Osteoblast (primary cell): ENCODE results near the gene NCR2. TPM values are rescaled to one million over a fixed set of nuclear protein-coding genes. Genes with fewer than 3 reads are reported as not detected.

Experiments
- DNase-seq: peaks from one replicate; pipeline ENCODE4 v3.0.0; 2011; ENCODE audit warnings: low spot score, mixed read lengths; ENCODE audit not compliant: insufficient read length; ENCODE audit errors: missing footprints
- H2AFZ ChIP-seq: 2 replicates; pipeline ENCODE4 v1.6.0; 2011; ENCODE audit warnings: mild to moderate bottlenecking, low read length
- H3K27ac ChIP-seq: 2 replicates; pipeline ENCODE4 v1.5.1; 2011; ENCODE audit warnings: mild to moderate bottlenecking, low read depth, low read length, moderate library complexity
- H3K27me3 ChIP-seq: 2 replicates; pipeline ENCODE4 v1.6.0; 2012; ENCODE audit warnings: mild to moderate bottlenecking, control low read depth, inconsistent platforms, low read length, moderate library complexity; ENCODE audit not compliant: insufficient read depth
- H3K36me3 ChIP-seq: 2 replicates; pipeline ENCODE4 v1.5.1; 2011; ENCODE audit warnings: mild to moderate bottlenecking, low read length, control low read depth, moderate library complexity; ENCODE audit not compliant: insufficient read depth
- H3K4me1 ChIP-seq: 2 replicates; pipeline ENCODE4 v1.5.1; 2011; ENCODE audit warnings: mild to moderate bottlenecking, low read length, control low read depth, moderate library complexity; ENCODE audit not compliant: insufficient read depth
- H3K4me2 ChIP-seq: 2 replicates; pipeline ENCODE4 v1.6.0; 2011; ENCODE audit warnings: mild to moderate bottlenecking, low read length; ENCODE audit not compliant: insufficient read depth
- H3K4me3 ChIP-seq: fragments of 200-600 bp; sonication (generic); 3 replicates; pipeline ENCODE4 v1.5.1; 2012; ENCODE audit warnings: mild to moderate bottlenecking, low read length, inconsistent platforms; ENCODE audit not compliant: insufficient read depth
- H3K79me2 ChIP-seq: 2 replicates; pipeline ENCODE4 v1.6.0; 2012; ENCODE audit warnings: mild to moderate bottlenecking, low read length, control low read depth, inconsistent platforms; ENCODE audit not compliant: insufficient read depth
- H3K9me3 ChIP-seq: 2 replicates; pipeline ENCODE4 v1.5.1; 2011; ENCODE audit warnings: low read depth, low read length, control low read depth
- H4K20me1 ChIP-seq: 2 replicates; pipeline ENCODE4 v1.6.0; 2012; ENCODE audit warnings: mild to moderate bottlenecking, low read length, control low read depth; ENCODE audit not compliant: insufficient read depth
- CTCF ChIP-seq: IDR thresholded peaks from 2 replicates; pipeline ENCODE4 v1.5.1; 2011; ENCODE audit warnings: mild to moderate bottlenecking, low read depth, low read length, moderate library complexity; ENCODE audit errors: extremely low read depth
- total RNA-seq: library from RNA; depleted of rRNA; stranded (reverse); fragments of >200 nt; gene quantifications from 2 replicates; pipeline ENCODE4 v1.2.3, GENCODE V29; 2012

NCR2 gene
- total RNA-seq, 1 donor, result not detected

- no peaks in the 10 kb centered on the region for H3K4me1 ChIP-seq
- no peak for DNase-seq
- no peak overlapping the region for H3K4me3 ChIP-seq
- no peak overlapping the region for H2AFZ ChIP-seq
- H3K27ac ChIP-seq, result no peak overlapping the region
- H3K36me3 ChIP-seq, result no peaks in the 10 kb centered on the region
- no peaks in the 10 kb centered on the region for H4K20me1 ChIP-seq
- peaks cover 18% of the 10 kb centered on the region for H3K27me3 ChIP-seq
- H3K79me2 ChIP-seq, result no peaks in the 10 kb centered on the region
- no peak for TF ChIP-seq CTCF
- no peaks in the 10 kb centered on the region for H3K9me3 ChIP-seq
- no peak overlapping the region for H3K4me2 ChIP-seq
Measured at GRCh38 chr6:41332241-41332640, 3.2 kb upstream of the NCR2 start.

- no peak overlapping the region for H3K4me3 ChIP-seq
Measured at GRCh38 chr6:41332842-41333736, 2.3 kb upstream of the NCR2 start.

GRCh38 chr6:41334482-41335040 is 847 bp upstream of the NCR2 start:
- no peaks in the 10 kb centered on the region for H3K4me1 ChIP-seq
- H3K4me3 ChIP-seq, result no peak overlapping the region
- H3K4me2 ChIP-seq, result no peak overlapping the region
- H3K36me3 ChIP-seq, result no peaks in the 10 kb centered on the region
- no peaks in the 10 kb centered on the region for H3K79me2 ChIP-seq
- H2AFZ ChIP-seq, result no peak overlapping the region
- no peaks in the 10 kb centered on the region for H4K20me1 ChIP-seq
- no peak overlapping the region for H3K27ac ChIP-seq
- DNase-seq, result peak; percentile 72
- H3K9me3 ChIP-seq, result no peaks in the 10 kb centered on the region
- peaks cover 11% of the 10 kb centered on the region for H3K27me3 ChIP-seq
- peak; percentile 17 for TF ChIP-seq CTCF

More at GRCh38 chr6:41332842-41333736, 2.3 kb upstream of the NCR2 start:
- Histone ChIP-seq H3K4me1 (no peaks in the 10 kb centered on the region), H2AFZ (no peak overlapping the region), H3K36me3 (no peaks in the 10 kb centered on the region), H3K79me2 (no peaks in the 10 kb centered on the region), H3K4me2 (no peak overlapping the region), H3K9me3 (no peaks in the 10 kb centered on the region), H4K20me1 (no peaks in the 10 kb centered on the region), H3K27ac (no peak overlapping the region), H3K27me3 (peaks cover 16% of the 10 kb centered on the region)
- TF ChIP-seq CTCF, result no peak
- DNase-seq, result peak; percentile 53

- Histone ChIP-seq H3K27ac (no peak overlapping the region), H3K36me3 (no peaks in the 10 kb centered on the region), H3K4me2 (no peak overlapping the region), H4K20me1 (no peaks in the 10 kb centered on the region), H3K4me1 (no peaks in the 10 kb centered on the region), H3K27me3 (peaks cover 7% of the 10 kb centered on the region), H3K9me3 (no peaks in the 10 kb centered on the region), H3K4me3 (no peak overlapping the region), H2AFZ (no peak overlapping the region), H3K79me2 (no peaks in the 10 kb centered on the region)
- DNase-seq, result no peak
- TF ChIP-seq CTCF, result no peak
Measured at GRCh38 chr6:41335943-41336342, 535 bp downstream of the NCR2 start.
